GM12801 (cell line): ENCODE measurements around the gene JAKMIP1.

ENCODE experiments used
- CTCF ChIP-seq: IDR thresholded peaks from one replicate; pipeline ENCODE4 v1.5.1; 2011; ENCODE audit warnings: control low read depth; ENCODE audit not compliant: insufficient read length; ENCODE audit errors: extremely low read depth

JAKMIP1 gene

DNA sequence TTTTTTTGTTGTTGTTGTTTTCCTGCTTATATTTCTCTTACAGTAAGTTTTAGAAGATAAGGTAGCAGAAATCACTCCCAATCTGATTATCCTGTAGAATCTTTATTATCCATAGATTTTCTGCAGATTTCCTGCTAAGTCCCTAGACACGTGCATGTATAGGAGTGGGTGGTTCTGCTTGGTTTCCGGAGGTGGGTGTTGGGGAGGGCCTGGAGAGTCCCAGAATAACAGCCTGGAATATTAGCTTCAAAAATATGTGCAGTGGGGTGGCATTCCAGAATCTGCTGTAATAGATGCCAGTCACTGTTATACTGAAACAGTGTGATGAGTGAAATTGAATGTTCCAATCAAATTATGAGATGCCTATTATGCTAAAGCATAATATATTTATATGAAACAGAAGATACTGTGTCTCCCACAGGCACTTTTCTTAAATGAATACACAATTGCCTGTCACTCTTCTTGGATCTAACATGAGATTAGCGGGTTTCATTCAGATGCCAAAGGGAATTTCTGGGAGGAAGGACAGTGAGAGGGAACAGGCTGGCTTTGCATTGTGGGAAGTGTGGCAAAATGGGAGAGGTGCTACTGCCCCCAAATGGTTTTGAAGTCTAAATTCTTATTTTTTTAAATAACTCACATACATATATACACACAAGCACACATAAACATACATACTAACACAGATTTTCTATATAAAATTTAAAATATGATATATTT lies 219.8 kb downstream of the JAKMIP1 start:
- TF ChIP-seq CTCF, result no peak

DNA sequence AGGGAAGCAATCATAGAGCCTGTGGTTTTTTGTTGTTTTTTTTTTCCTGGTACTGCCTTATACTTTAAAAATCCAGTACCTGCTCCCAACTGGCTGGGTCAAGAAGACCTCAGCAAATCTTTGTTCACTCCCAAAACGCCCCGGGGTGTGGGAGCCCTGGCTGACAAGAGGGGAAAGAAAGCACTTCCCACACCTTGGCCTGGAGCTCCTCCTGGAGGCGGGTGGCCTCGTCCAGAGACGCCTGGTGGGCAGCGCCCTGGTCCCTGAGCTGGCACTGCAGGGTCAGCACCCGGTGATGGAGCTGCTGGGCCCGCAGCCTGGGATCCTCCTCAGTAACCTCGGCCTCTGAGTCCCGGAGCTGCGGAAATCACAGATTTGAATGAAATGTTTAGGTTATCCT lies 220.4 kb downstream of the JAKMIP1 start:
- TF ChIP-seq CTCF, result no peak

- no peak for TF ChIP-seq CTCF
Observed at GRCh38 chr4:5976921-5977320, 223.4 kb downstream of the JAKMIP1 start.

DNA sequence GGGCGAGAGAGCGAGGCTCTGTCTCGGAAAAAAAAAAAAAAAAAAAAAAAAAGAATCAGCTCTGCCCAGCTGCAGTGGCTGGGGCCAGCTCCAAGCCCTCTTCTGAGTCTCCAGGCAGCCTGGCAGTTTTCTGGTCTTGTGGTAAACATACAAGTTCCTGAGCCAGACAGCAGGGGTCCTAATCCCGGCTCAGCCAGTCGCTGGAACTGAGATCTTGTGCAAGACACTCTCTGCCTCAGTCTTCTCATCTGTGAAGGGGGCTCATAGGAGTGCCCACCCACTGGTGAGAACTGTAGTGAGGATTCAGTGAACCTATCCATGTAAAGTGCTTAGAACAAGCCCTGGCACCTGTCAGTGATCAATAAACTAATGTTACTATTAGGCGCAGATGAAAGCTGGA lies 223.9 kb downstream of the JAKMIP1 start:
- no peak for TF ChIP-seq CTCF
